ENCODE measurements around the gene FNDC10.

Gene FNDC10

DNA sequence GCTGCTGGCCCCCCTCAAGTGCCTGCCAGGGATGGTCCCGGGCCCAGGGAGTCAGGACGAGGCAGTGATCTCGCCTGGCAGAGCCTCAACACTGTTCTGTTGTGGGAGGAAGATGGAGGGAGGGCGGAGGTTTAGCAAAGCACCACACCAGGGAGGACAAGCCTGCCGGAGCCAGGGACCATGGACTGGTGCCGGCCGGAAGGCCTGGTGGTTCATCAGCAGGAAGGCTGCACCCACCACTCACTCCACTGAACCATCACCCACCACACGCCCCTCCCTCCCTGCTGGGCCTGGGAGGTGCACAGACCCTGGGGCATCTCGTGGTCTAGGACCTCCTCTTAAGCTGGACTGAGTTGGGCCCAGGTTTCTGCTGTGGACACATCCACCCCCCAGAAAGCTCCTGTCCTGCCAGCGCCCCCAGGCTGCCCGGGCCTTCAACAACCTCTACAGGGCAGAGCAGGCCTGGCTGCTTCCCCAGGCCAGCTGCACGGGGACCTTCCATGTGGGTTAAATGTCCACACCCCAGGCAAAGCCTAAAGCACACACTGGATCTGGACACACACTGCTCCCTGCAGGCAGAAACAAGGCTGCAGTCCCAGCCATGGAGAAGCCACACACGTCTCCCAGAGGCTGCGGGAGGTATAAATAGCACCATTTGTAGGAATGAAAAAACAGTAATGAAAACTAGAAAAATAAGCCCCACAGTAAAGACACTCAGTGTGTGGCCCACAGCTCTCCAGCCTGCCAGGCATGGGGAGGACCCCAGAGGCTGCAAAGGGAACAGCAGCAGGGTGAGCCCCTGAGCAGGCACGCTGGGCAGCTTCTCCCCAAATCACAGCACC is 49.1 kb downstream of the FNDC10 start:
- no peaks in the 10 kb centered on the region for H3K9me3 ChIP-seq (ENCODE audit: control insufficient read depth, insufficient read depth, low read length)
- no peak overlapping the region for H3K9ac ChIP-seq (ENCODE audit: low read depth, low read length)
- H3K27me3 ChIP-seq (ENCODE audit: control insufficient read depth, insufficient read depth, low read length): no peaks in the 10 kb centered on the region
- peaks cover 15% of the 10 kb centered on the region for H3K36me3 ChIP-seq (ENCODE audit: control insufficient read depth, insufficient read depth, low read length)
- no peak overlapping the region for H3K4me3 ChIP-seq (ENCODE audit: low read depth, low read length)
- no peaks in the 10 kb centered on the region for H3K4me1 ChIP-seq (ENCODE audit: control insufficient read depth, insufficient read depth, low read length)
- no peak overlapping the region for H3K27ac ChIP-seq (ENCODE audit: low read depth, low read length)

DNA sequence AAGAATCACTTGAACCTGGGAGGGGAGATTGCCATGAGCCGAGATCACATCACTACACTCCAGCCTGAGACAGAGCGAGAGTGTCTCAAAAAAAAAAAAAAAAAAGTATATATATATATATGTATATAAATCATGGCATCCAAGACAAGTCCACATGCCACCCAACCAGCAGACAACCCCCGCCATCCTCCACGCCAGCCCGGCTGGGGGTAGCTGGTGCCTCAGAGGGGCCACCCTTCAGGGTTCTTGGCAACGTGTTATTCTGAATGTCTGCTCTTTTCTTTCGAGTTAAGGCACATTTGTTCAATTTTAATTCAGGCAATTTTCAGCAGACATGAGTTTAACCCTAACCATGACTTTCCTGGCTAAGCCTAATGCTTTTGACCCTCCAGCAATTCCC is 49.8 kb downstream of the FNDC10 start:
- Histone ChIP-seq H3K27me3 (ENCODE audit: control insufficient read depth, insufficient read depth, low read length) (no peaks in the 10 kb centered on the region), H3K9ac (ENCODE audit: low read depth, low read length) (no peak overlapping the region), H3K36me3 (ENCODE audit: control insufficient read depth, insufficient read depth, low read length) (peaks cover 18% of the 10 kb centered on the region), H3K27ac (ENCODE audit: low read depth, low read length) (no peak overlapping the region), H3K4me3 (ENCODE audit: low read depth, low read length) (no peak overlapping the region), H3K4me1 (ENCODE audit: control insufficient read depth, insufficient read depth, low read length) (no peaks in the 10 kb centered on the region), H3K9me3 (ENCODE audit: control insufficient read depth, insufficient read depth, low read length) (no peaks in the 10 kb centered on the region)

DNA sequence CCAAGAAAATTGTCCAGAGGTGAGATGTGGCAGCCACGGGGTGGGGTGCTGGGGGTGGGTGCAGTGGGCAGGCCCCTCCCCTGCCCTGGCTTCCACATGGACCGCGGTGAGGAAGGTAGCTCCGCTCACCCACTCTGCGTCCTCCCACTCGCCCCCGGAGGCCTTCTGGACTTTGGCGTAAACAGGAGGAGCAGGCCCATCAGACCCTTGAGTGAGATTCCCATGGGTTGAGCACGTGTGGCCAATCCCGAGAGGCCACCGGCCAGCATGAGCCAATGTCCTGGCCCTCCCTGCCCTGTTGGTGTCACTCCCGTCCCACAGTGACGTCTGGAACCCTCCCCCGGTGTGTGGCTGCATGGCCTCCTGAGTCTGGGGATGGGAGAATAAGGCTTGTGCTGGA is 51.3 kb downstream of the FNDC10 start:
- Histone ChIP-seq H3K9me3 (ENCODE audit: control insufficient read depth, insufficient read depth, low read length) (no peaks in the 10 kb centered on the region), H3K27ac (ENCODE audit: low read depth, low read length) (no peak overlapping the region), H3K4me3 (ENCODE audit: low read depth, low read length) (no peak overlapping the region), H3K4me1 (ENCODE audit: control insufficient read depth, insufficient read depth, low read length) (no peaks in the 10 kb centered on the region), H3K27me3 (ENCODE audit: control insufficient read depth, insufficient read depth, low read length) (no peaks in the 10 kb centered on the region), H3K9ac (ENCODE audit: low read depth, low read length) (no peak overlapping the region), H3K36me3 (ENCODE audit: control insufficient read depth, insufficient read depth, low read length) (peaks cover 27% of the 10 kb centered on the region)

Measured in HUES48 (cell line).